GM12872 (cell line): ENCODE results near the gene MSL1.

ENCODE experiments used
- CTCF ChIP-seq: IDR thresholded peaks from 3 replicates; pipeline ENCODE4 v1.5.1; 2011; ENCODE audit warnings: low read depth, mild to moderate bottlenecking, low read length, moderate library complexity; ENCODE audit not compliant: insufficient read depth

The MSL1 gene

GRCh38 chr17:40113907-40114245 is 7.9 kb upstream of the MSL1 start:
- TF ChIP-seq CTCF = no peak

GRCh38 chr17:40115101-40115436 is 6.7 kb upstream of the MSL1 start:
- TF ChIP-seq CTCF = no peak

GRCh38 chr17:40122136-40122998 is 596 bp downstream of the MSL1 start:
- no peak for TF ChIP-seq CTCF

- TF ChIP-seq CTCF = no peak
Observed at GRCh38 chr17:40122999-40123810, 1.4 kb downstream of the MSL1 start.

- no peak for TF ChIP-seq CTCF
Observed at GRCh38 chr17:40123811-40124114, 2.0 kb downstream of the MSL1 start.

GRCh38 chr17:40124279-40125141 is 2.7 kb downstream of the MSL1 start:
- no peak for TF ChIP-seq CTCF

- TF ChIP-seq CTCF = no peak
Observed at GRCh38 chr17:40129498-40129897, 7.7 kb downstream of the MSL1 start.
